Measurements from ENCODE around the gene KRT17. TPM values are rescaled to one million over a fixed set of nuclear protein-coding genes. Genes with fewer than 3 reads are reported as not detected.

Gene KRT17
- total and polyA plus RNA-seq, 9 of the 15 experiments (the other 6 are each of a cell fraction or from before 2014, with no cell fraction given) = 0.23 to 0.25 TPM; not detected in 7

DNA sequence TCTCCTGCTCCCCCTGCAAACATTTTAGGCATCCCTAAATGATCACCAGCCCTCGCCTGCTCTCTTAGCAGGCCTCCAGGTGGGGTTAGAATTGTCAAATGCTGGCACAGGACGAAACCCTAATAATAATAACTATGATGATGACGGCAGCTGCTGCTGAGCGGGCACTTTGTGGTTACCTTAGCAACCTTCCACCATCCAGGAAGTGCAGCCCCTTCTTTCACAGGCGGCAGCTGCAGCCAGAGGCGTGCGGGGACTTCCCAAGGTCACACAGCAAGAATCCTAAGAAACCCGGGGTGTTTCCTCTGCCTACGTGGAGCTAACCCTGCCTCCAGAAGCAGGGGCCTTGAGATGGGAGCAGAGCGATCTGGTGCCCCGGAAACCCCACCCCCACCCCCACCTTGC, 41.9 kb upstream of the KRT17 start (continued):
- no peak for TF ChIP-seq ZFP1 (CRISPR knock-in tag; IDR thresholded peaks at IDR 0.05)
- no peak for TF ChIP-seq ZNF79 (CRISPR knock-in tag; IDR thresholded peaks at IDR 0.05; ENCODE audit: low read depth)
- TF ChIP-seq, protein P1, sequence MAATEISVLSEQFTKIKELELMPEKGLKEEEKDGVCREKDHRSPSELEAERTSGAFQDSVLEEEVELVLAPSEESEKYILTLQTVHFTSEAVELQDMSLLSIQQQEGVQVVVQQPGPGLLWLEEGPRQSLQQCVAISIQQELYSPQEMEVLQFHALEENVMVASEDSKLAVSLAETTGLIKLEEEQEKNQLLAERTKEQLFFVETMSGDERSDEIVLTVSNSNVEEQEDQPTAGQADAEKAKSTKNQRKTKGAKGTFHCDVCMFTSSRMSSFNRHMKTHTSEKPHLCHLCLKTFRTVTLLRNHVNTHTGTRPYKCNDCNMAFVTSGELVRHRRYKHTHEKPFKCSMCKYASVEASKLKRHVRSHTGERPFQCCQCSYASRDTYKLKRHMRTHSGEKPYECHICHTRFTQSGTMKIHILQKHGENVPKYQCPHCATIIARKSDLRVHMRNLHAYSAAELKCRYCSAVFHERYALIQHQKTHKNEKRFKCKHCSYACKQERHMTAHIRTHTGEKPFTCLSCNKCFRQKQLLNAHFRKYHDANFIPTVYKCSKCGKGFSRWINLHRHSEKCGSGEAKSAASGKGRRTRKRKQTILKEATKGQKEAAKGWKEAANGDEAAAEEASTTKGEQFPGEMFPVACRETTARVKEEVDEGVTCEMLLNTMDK (IDR thresholded peaks at IDR 0.05; ENCODE audit: borderline replicate concordance, insufficient read depth, low read depth, low read length, poor library complexity, severe bottlenecking) = no peak
- no peak for TF ChIP-seq POLR3G (IDR thresholded peaks at IDR 0.05; ENCODE audit: extremely low read depth, insufficient read length, insufficient replicate concordance)
- no peak for TF ChIP-seq SAP30 (IDR thresholded peaks at IDR 0.05; ENCODE audit: borderline replicate concordance, insufficient read depth, low read depth, low read length, poor library complexity, severe bottlenecking)
- no peak for TF ChIP-seq SMC3 (conservative IDR thresholded peaks at IDR 0.05; ENCODE audit: insufficient read depth, low read depth, low read length)
- TF ChIP-seq ZC3H4 (CRISPR knock-in tag; IDR thresholded peaks at IDR 0.05; ENCODE audit: borderline replicate concordance) = no peak
- no peak for TF ChIP-seq ZNF407 (IDR thresholded peaks at IDR 0.05; ENCODE audit: low read depth)
- TF ChIP-seq ZNF668 (CRISPR knock-in tag; IDR thresholded peaks at IDR 0.05) = no peak
- no peak for TF ChIP-seq IFI16 (CRISPR knock-in tag; IDR thresholded peaks at IDR 0.05)
- no peak for TF ChIP-seq CREB1 (IDR thresholded peaks at IDR 0.05)
- TF ChIP-seq CREB1 (CRISPR knock-in tag; IDR thresholded peaks at IDR 0.05) = peak; percentile 1; the same call in 1 of the 2 replicates
- peak; percentile 42; the same call in 1 of the 2 replicates for TF ChIP-seq ELF1 (tag; IDR thresholded peaks at IDR 0.05)
- no peak for TF ChIP-seq ZNF707 (CRISPR knock-in tag; conservative IDR thresholded peaks at IDR 0.05)
- TF ChIP-seq PHB2 (IDR thresholded peaks at IDR 0.05; ENCODE audit: low read depth) = no peak
- TF ChIP-seq TRIM24 (IDR thresholded peaks at IDR 0.05) = no peak
- no peak for TF ChIP-seq NFE2 (IDR thresholded peaks at IDR 0.05; ENCODE audit: low read depth)
- no peak for TF ChIP-seq ZNF445 (CRISPR knock-in tag; IDR thresholded peaks at IDR 0.05; ENCODE audit: low read depth)
- no peak for TF ChIP-seq CC2D1A (IDR thresholded peaks at IDR 0.05)
- TF ChIP-seq HDGF (IDR thresholded peaks at IDR 0.05) = 0 out of 2 replicates have a peak, but pooled peaks have one; percentile 18
- TF ChIP-seq ZZZ3 (IDR thresholded peaks at IDR 0.05) = no peak
- TF ChIP-seq EZH2 (IDR thresholded peaks at IDR 0.05; ENCODE audit: borderline replicate concordance, low read depth, low read length) = no peak
